Keratinocyte (primary cell): ENCODE measurements around the gene CAPN15.

Experiments used
- EZH2 ChIP-seq: IDR thresholded peaks from one replicate; pipeline ENCODE4 v1.6.1; 2012; ENCODE audit warnings: inconsistent platforms, mild to moderate bottlenecking, low read length, moderate library complexity
- TF ChIP-seq, protein P1 (sequence below), 3 experiments: IDR thresholded peaks in 1 of 3; conservative IDR thresholded peaks in 1 of 3; optimal IDR thresholded peaks in 1 of 3; 2 replicates in 2 of 3; 3 replicates in 1 of 3; pipeline versions ENCODE3 to v1.5.1; 2011; ENCODE audit warnings: low read length in 3 of 3, mild to moderate bottlenecking in 3 of 3, moderate library complexity in 2 of 3, control low read depth in 1 of 3, inconsistent platforms in 1 of 3; ENCODE audit not compliant: insufficient read depth in 2 of 3; ENCODE audit errors: extremely low read depth in 1 of 3

DNA sequence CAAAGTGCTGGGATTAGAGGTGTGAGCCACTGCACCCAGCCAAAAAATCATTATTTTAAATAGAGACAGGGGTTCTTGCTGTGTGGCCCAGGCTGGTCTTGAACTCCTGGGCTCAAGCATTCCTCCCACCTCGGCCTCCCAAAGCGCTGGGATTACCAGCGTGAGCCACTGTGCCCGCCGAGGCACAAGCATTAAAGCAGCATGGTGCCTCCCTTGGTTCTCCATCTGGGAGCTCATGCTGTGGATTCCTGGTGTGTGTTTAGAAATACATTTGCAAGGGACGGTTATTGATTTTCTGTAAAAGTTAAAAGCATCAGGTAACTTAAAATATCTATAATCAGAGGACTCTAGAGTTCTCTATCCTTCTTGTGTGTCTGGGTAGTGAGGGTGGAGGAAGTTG is 14.7 kb upstream of the CAPN15 start:
- TF ChIP-seq, protein P1, sequence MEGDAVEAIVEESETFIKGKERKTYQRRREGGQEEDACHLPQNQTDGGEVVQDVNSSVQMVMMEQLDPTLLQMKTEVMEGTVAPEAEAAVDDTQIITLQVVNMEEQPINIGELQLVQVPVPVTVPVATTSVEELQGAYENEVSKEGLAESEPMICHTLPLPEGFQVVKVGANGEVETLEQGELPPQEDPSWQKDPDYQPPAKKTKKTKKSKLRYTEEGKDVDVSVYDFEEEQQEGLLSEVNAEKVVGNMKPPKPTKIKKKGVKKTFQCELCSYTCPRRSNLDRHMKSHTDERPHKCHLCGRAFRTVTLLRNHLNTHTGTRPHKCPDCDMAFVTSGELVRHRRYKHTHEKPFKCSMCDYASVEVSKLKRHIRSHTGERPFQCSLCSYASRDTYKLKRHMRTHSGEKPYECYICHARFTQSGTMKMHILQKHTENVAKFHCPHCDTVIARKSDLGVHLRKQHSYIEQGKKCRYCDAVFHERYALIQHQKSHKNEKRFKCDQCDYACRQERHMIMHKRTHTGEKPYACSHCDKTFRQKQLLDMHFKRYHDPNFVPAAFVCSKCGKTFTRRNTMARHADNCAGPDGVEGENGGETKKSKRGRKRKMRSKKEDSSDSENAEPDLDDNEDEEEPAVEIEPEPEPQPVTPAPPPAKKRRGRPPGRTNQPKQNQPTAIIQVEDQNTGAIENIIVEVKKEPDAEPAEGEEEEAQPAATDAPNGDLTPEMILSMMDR (optimal IDR thresholded peaks at IDR 0.05 in 1 of 3, IDR thresholded peaks at IDR 0.05 in 1 of 3, conservative IDR thresholded peaks at IDR 0.05 in 1 of 3; ENCODE audit: extremely low read depth in 1 of 3, insufficient read depth in 2 of 3, low read length in 3 of 3), result no peak
- no peak for TF ChIP-seq EZH2
